Fibroblast of pulmonary artery (primary cell): ENCODE data around the gene CD163L1.

Experiments used
- DNase-seq: peaks from one replicate; pipeline ENCODE4 v3.0.0-alpha.2; 2010; ENCODE audit warnings: low read depth
- H3K4me3 ChIP-seq: replicated peaks from 2 replicates; pipeline ENCODE4 v1.5.1; 2011; ENCODE audit warnings: low read depth, mild to moderate bottlenecking, control low read depth, low read length, moderate library complexity
- CTCF ChIP-seq: IDR thresholded peaks from 2 replicates; pipeline ENCODE4 v1.5.1; 2011; ENCODE audit warnings: mild to moderate bottlenecking, control low read depth, low read length, inconsistent platforms; ENCODE audit errors: missing control alignments

Gene CD163L1

GRCh38 chr12:7327918-7328317 is 116.0 kb downstream of the CD163L1 start:
- DNase-seq, result no peak
- TF ChIP-seq CTCF, result no peak
- no peak overlapping the region for H3K4me3 ChIP-seq

- H3K4me3 ChIP-seq, result no peak overlapping the region
- DNase-seq, result no peak
- no peak for TF ChIP-seq CTCF
Observed at GRCh38 chr12:7324176-7324575, 119.8 kb downstream of the CD163L1 start.

- no peak for TF ChIP-seq CTCF
- no peak overlapping the region for H3K4me3 ChIP-seq
- no peak for DNase-seq
Observed at GRCh38 chr12:7322599-7322998, 121.4 kb downstream of the CD163L1 start.

- DNase-seq, result no peak
- no peak for TF ChIP-seq CTCF
- H3K4me3 ChIP-seq, result no peak overlapping the region
Observed at GRCh38 chr12:7321624-7322023, 122.3 kb downstream of the CD163L1 start.

GRCh38 chr12:7319930-7320329 is 124.0 kb downstream of the CD163L1 start:
- no peak for DNase-seq
- TF ChIP-seq CTCF, result no peak
- no peak overlapping the region for H3K4me3 ChIP-seq

- no peak overlapping the region for H3K4me3 ChIP-seq
- no peak for TF ChIP-seq CTCF
- no peak for DNase-seq
Observed at GRCh38 chr12:7310070-7310469, 133.9 kb downstream of the CD163L1 start.
